Liver (tissue), 3 donors: ENCODE results near the gene TBCD.

Experiments
- ATF3 ChIP-seq: IDR thresholded peaks from 2 replicates; pipeline ENCODE4 v1.6.1; 2016; ENCODE audit warnings: antibody characterized with exemption
- CTCF ChIP-seq: fragments of 150-350 bp; IDR thresholded peaks from 2 replicates; pipeline ENCODE4 v1.5.1; 2017; ENCODE audit warnings: improper control_type of control experiment, low read depth, low read length; ENCODE audit not compliant: missing input control
- FOXA1 ChIP-seq: IDR thresholded peaks from 2 replicates; pipeline ENCODE4 v1.6.1; 2016; ENCODE audit warnings: antibody characterized with exemption
- FOXA2 ChIP-seq: IDR thresholded peaks from 2 replicates; pipeline ENCODE4 v1.6.1; 2016; ENCODE audit warnings: antibody characterized with exemption
- GABPA ChIP-seq, 2 donors: IDR thresholded peaks in 1 of 2; conservative IDR thresholded peaks in 1 of 2; 2 replicates each; pipeline ENCODE4 v1.6.1; 2016; ENCODE audit warnings: antibody characterized with exemption in 2 of 2, mild to moderate bottlenecking in 1 of 2, moderate library complexity in 1 of 2
- HNF4A ChIP-seq, 2 donors: conservative IDR thresholded peaks; 2 replicates each; pipeline ENCODE4 v1.6.1; 2016; ENCODE audit warnings: antibody characterized with exemption in 2 of 2, mild to moderate bottlenecking in 2 of 2
- HNF4G ChIP-seq: IDR thresholded peaks from 2 replicates; pipeline ENCODE4 v1.6.1; 2016; ENCODE audit warnings: antibody characterized with exemption
- JUND ChIP-seq, 2 donors: IDR thresholded peaks; 2 replicates each; pipeline ENCODE4 v1.6.1; 2016; ENCODE audit warnings: antibody characterized with exemption in 2 of 2
- MAX ChIP-seq: IDR thresholded peaks from 2 replicates; pipeline ENCODE4 v1.6.1; 2016; ENCODE audit warnings: antibody characterized with exemption
- RAD21 ChIP-seq, 2 donors: IDR thresholded peaks; 2 replicates each; pipeline ENCODE4 v1.6.1; 2016; ENCODE audit warnings: antibody characterized with exemption in 2 of 2, mild to moderate bottlenecking in 2 of 2
- REST ChIP-seq: IDR thresholded peaks from 2 replicates; pipeline ENCODE4 v1.6.1; 2016; ENCODE audit warnings: antibody characterized with exemption, mild to moderate bottlenecking
- SP1 ChIP-seq: IDR thresholded peaks from 2 replicates; pipeline ENCODE4 v1.6.1; 2018; ENCODE audit warnings: antibody characterized with exemption, mild to moderate bottlenecking
- YY1 ChIP-seq: IDR thresholded peaks from 2 replicates; pipeline ENCODE4 v1.6.1; 2016; ENCODE audit warnings: antibody characterized with exemption, mild to moderate bottlenecking
- ZBTB33 ChIP-seq: IDR thresholded peaks from 2 replicates; pipeline ENCODE4 v1.6.1; 2016; ENCODE audit warnings: antibody characterized with exemption
- donor health status: healthy.
- donor health status: healthy.

- TF ChIP-seq MAX = no peak
- TF ChIP-seq CTCF = no peak
- TF ChIP-seq JUND (IDR thresholded peaks at IDR 0.05) = no peak
- TF ChIP-seq SP1 = no peak
- no peak for TF ChIP-seq HNF4G
- TF ChIP-seq YY1 = no peak
- no peak for TF ChIP-seq HNF4A (conservative IDR thresholded peaks at IDR 0.05)
- no peak for TF ChIP-seq ATF3
- TF ChIP-seq REST = no peak
- TF ChIP-seq ZBTB33 = no peak
- no peak for TF ChIP-seq FOXA1
- TF ChIP-seq GABPA (IDR thresholded peaks at IDR 0.05 in 1 of 2, conservative IDR thresholded peaks at IDR 0.05 in 1 of 2) = no peak
- TF ChIP-seq FOXA2 = no peak
- no peak for TF ChIP-seq RAD21 (IDR thresholded peaks at IDR 0.05)
Observed at GRCh38 chr17:82950525-82951102, 198.7 kb downstream of the TBCD start.
